BLaER1 (cell line): ENCODE measurements around the gene RAB44.

ENCODE experiments used
- H3K27ac ChIP-seq: shearing (Covaris generic); formaldehyde crosslinking; 2 replicates; pipeline ENCODE4 v1.8.1; 2022
- H3K27me3 ChIP-seq: shearing (Covaris generic); formaldehyde crosslinking; 2 replicates; pipeline ENCODE4 v1.8.1; 2022
- H3K36me3 ChIP-seq: shearing (Covaris generic); formaldehyde crosslinking; 2 replicates; pipeline ENCODE4 v1.8.1; 2022
- H3K4me1 ChIP-seq: shearing (Covaris generic); formaldehyde crosslinking; 2 replicates; pipeline ENCODE4 v1.8.1; 2022
- H3K4me2 ChIP-seq: shearing (Covaris generic); formaldehyde crosslinking; 2 replicates; pipeline ENCODE4 v1.8.1; 2022
- H3K4me3 ChIP-seq: shearing (Covaris generic); formaldehyde crosslinking; 2 replicates; pipeline ENCODE4 v1.8.1; 2022
- H3K9ac ChIP-seq: shearing (Covaris generic); formaldehyde crosslinking; 2 replicates; pipeline ENCODE4 v1.8.1; 2022
- H3K9me3 ChIP-seq: shearing (Covaris generic); formaldehyde crosslinking; 2 replicates; pipeline ENCODE4 v1.8.1; 2022
- H4K20me1 ChIP-seq: shearing (Covaris generic); formaldehyde crosslinking; 2 replicates; pipeline ENCODE4 v1.8.1; 2022
- Cebpa-rat ChIP-seq: shearing (Covaris generic); IDR thresholded peaks from 2 replicates; pipeline ENCODE4 v1.8.1; 2022

RAB44 gene

DNA sequence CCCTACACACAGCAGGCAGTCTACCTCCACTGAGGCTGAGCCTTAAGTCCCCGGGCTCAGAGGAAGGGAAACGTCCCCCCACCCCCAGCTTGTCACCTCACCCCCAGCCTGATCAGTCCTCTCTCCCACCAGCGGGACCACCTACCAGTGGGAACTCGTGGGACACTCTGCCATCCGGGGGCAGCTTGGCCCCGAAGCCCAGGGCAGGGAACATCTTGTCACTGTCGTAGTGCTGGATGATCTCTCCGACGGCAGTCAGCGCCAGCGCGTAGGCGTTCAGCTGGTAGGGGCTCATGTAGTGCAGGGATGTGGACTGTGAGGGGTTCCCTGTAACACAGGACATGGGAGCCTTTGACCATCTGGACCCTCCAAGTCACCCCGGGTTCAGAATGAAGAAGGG lies 48.6 kb downstream of the RAB44 start:
- H3K27me3 ChIP-seq: no peaks in the 10 kb centered on the region
- peaks cover 60% of the 10 kb centered on the region for H3K4me1 ChIP-seq

DNA sequence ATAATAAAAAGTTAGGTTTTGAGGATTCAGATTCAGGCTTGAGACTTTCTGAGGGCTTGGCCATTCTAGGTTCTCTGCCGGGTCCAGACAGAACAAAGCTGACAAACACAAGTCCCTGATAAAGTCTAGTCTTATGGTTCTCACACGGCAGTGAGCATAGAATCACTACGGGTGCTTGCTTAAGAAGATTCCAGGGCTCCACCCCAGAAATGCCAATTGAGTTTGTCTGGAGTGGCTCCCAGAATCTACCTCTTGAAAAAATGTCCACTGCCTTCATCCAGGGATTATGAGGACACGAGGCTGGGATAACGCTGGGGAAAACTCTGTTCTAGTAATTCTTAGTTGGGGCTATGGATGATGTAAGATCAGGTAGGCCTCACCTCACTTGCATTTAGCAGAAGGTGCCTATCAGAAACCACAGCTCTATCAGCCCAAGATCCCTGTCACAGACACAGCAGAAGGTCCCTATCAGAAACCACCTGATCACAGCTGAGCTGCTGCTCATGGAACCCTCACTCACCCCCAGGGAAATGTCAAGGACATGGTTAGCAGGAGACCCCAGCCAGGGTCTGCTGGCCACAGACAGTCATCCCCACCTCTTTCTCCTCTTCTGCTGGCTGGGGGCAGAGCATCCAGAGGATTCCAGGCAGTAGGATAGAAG lies 52.3 kb downstream of the RAB44 start:
- Histone ChIP-seq H3K4me2 (no peak overlapping the region), H3K27ac (no peak overlapping the region), H3K27me3 (no peaks in the 10 kb centered on the region), H3K9me3 (peaks cover 32% of the 10 kb centered on the region), H3K4me1 (peaks cover 58% of the 10 kb centered on the region), H4K20me1 (no peaks in the 10 kb centered on the region), H3K4me3 (no peak overlapping the region), H3K9ac (no peak overlapping the region), H3K36me3 (no peaks in the 10 kb centered on the region)
- no peak for TF ChIP-seq Cebpa-rat

More for the DNA sequence above, 48.6 kb downstream of the RAB44 start:
- no peak for TF ChIP-seq Cebpa-rat
- H3K36me3 ChIP-seq: no peaks in the 10 kb centered on the region
- no peaks in the 10 kb centered on the region for H4K20me1 ChIP-seq
- peak overlapping the region; percentile 56; the same call in 1 of the 2 replicates for H3K27ac ChIP-seq
- no peak overlapping the region for H3K9ac ChIP-seq
- no peak overlapping the region for H3K4me3 ChIP-seq
- peaks cover 32% of the 10 kb centered on the region for H3K9me3 ChIP-seq
- no peak overlapping the region for H3K4me2 ChIP-seq

DNA sequence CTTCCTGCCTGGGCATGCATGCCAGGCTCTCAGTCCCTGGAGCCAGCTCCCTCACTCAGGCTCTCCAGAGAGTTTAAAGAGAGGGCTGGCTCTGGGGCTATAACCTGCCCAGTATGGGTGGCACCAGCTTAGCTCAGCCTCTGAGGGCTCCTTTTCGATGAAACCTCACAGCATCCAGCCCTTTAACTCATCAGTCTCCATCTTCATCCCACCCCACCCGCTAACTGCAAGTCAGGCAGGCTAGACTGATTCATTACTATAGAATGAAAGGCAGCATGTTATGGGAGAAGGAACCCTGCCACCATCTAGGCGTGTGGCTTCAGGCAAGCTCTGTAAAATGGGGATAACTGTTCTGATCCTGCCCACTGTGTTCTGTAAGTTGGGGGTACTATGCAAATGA lies 53.5 kb downstream of the RAB44 start:
- no peak overlapping the region for H3K4me3 ChIP-seq
- H3K27ac ChIP-seq: no peak overlapping the region
- peaks cover 32% of the 10 kb centered on the region for H3K9me3 ChIP-seq
- no peak for TF ChIP-seq Cebpa-rat
- H4K20me1 ChIP-seq: no peaks in the 10 kb centered on the region
- H3K4me1 ChIP-seq: peaks cover 58% of the 10 kb centered on the region
- H3K27me3 ChIP-seq: no peaks in the 10 kb centered on the region
- no peaks in the 10 kb centered on the region for H3K36me3 ChIP-seq
- H3K4me2 ChIP-seq: no peak overlapping the region
- H3K9ac ChIP-seq: no peak overlapping the region

DNA sequence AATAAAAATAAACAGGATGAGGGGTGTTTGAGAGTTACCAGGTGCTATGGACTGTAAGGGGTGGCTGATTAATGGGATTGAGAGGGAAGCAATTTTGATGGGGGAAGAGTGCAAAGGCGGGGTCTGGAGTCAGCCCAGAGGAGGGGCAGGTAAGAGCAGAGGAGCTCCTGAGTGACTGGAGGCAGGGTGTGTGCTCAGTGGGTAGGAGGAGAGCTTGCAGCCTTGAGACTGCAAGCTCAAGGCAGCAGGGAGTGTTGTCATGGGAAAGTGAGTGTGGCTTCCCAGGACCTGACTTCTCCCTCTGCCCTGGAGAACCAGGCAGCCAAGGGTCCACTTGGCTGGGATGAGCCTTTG lies 54.2 kb downstream of the RAB44 start:
- Histone ChIP-seq H3K9ac (no peak overlapping the region), H3K4me1 (peaks cover 62% of the 10 kb centered on the region), H3K9me3 (peaks cover 32% of the 10 kb centered on the region), H3K36me3 (no peaks in the 10 kb centered on the region), H3K27ac (peak overlapping the region; percentile 28), H4K20me1 (no peaks in the 10 kb centered on the region), H3K4me3 (no peak overlapping the region), H3K4me2 (peak overlapping the region; percentile 67), H3K27me3 (no peaks in the 10 kb centered on the region)
- no peak for TF ChIP-seq Cebpa-rat

DNA sequence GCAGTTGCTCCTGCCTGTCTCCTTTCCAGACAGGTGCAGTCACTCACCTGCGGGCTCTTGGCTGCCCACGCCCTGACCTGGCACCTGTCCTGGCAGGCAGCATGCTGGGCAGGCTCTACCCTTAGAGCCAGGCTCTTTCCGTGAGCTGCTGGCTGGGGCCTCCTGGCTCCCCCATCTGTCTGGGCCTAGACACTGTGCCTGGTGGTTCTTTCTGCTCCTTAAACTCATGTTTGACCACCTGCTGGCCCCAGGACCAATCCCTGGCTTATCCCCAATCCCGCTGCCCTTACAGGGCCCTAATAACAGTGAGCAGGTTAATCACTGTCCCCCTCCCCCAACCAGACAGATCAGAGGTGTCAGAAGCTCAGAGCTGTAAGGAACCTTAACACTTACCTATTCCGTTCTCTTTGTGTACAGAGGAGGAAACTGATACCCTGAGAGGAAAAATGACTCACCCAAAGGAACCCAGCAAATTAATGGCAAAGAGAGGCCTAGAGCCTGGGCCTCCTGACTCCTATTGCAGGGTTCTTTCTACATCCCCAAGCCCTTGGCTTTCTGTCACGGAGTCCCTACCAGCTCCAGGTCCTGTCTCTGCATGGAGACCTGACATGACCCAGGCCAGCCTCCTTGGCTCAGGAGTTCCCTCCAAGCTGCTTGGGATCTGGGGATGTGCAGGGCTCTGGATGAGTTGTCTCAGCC lies 54.7 kb downstream of the RAB44 start:
- TF ChIP-seq Cebpa-rat: no peak
- no peak overlapping the region for H3K4me3 ChIP-seq
- H4K20me1 ChIP-seq: no peaks in the 10 kb centered on the region
- H3K9ac ChIP-seq: 0 out of 2 replicates have a peak overlapping the region, but pooled peaks have one; percentile 2
- H3K27me3 ChIP-seq: no peaks in the 10 kb centered on the region
- no peaks in the 10 kb centered on the region for H3K36me3 ChIP-seq
- peaks cover 67% of the 10 kb centered on the region for H3K4me1 ChIP-seq
- peak overlapping the region; percentile 67 for H3K4me2 ChIP-seq
- H3K27ac ChIP-seq: peak overlapping the region; percentile 56
- peaks cover 32% of the 10 kb centered on the region for H3K9me3 ChIP-seq

DNA sequence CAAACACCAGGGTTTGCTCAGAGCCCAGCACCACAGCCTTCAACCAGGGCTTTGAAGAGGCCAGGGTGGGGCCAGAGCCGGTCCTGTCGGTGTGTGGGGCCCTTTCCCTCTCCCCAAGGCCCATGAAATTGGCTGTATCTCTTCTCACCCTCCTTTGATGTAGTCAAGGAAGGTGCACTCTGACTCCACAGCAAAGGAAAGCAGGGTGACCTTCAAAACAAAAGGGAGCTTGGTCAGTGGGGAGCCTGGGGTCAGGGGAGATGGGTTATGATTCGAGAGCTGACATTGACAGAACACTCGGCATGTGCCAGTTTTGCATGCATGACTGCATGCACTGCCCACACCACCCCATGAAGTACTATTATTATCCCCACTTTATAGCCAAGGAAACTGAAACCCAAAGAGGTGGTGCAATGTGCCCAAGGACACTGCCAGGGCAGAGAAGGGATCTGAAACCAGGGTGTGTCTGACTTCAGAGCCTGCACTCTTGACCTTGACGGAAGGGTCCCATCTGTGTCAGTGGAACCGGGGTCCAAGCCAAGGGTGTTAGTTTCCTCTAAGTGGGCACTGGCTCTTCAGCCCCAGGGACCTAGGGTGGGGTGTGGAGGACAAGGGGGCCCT lies 55.4 kb downstream of the RAB44 start:
- H3K4me1 ChIP-seq: peaks cover 74% of the 10 kb centered on the region
- H3K27me3 ChIP-seq: no peaks in the 10 kb centered on the region
- no peaks in the 10 kb centered on the region for H3K36me3 ChIP-seq
- TF ChIP-seq Cebpa-rat: no peak
- no peaks in the 10 kb centered on the region for H4K20me1 ChIP-seq
- peak overlapping the region; percentile 57 for H3K9ac ChIP-seq
- H3K4me2 ChIP-seq: peak overlapping the region; percentile 67
- peaks cover 30% of the 10 kb centered on the region for H3K9me3 ChIP-seq
- peak overlapping the region; percentile 56 for H3K27ac ChIP-seq
- no peak overlapping the region for H3K4me3 ChIP-seq

DNA sequence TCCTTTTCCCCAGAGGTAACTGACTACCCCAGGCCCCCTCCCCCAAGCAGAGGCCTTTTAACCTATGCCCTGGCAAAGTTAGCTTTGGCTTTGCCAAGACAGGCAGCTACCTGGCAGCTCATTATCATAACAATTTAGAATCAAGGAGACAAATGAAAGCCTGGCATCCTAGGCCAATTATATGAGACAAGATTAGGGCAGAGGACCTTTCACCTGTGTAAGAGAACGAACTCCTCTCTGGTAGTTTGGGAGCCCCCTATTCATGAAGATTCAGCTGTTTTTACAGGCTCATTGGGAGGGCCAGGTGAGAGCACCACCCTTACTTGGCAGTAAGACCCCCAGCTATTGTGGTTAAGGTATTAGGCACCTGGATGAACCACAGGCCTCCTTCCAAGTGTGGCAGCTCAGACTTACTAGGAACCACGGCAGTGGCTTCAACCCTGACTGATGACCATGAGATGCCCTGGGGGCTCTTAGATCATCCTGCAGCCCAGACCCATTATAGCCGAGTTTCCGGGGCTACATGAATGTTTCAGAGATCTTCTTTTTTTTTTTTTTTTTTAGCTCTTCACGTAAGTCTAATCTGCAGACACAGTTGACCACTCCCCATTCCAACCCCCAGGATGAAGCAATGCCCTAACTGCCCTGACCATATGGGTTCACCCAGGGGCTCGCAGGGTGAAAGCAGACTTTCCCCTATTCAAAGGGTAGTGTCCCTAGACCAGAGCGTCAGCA lies 56.2 kb downstream of the RAB44 start:
- Histone ChIP-seq H3K36me3 (no peaks in the 10 kb centered on the region), H3K9me3 (peaks cover 22% of the 10 kb centered on the region), H3K4me2 (peak overlapping the region; percentile 67), H3K4me3 (no peak overlapping the region), H3K9ac (peak overlapping the region; percentile 57), H3K27me3 (no peaks in the 10 kb centered on the region), H3K4me1 (peaks cover 76% of the 10 kb centered on the region), H3K27ac (peak overlapping the region; percentile 56), H4K20me1 (no peaks in the 10 kb centered on the region)
- no peak for TF ChIP-seq Cebpa-rat

DNA sequence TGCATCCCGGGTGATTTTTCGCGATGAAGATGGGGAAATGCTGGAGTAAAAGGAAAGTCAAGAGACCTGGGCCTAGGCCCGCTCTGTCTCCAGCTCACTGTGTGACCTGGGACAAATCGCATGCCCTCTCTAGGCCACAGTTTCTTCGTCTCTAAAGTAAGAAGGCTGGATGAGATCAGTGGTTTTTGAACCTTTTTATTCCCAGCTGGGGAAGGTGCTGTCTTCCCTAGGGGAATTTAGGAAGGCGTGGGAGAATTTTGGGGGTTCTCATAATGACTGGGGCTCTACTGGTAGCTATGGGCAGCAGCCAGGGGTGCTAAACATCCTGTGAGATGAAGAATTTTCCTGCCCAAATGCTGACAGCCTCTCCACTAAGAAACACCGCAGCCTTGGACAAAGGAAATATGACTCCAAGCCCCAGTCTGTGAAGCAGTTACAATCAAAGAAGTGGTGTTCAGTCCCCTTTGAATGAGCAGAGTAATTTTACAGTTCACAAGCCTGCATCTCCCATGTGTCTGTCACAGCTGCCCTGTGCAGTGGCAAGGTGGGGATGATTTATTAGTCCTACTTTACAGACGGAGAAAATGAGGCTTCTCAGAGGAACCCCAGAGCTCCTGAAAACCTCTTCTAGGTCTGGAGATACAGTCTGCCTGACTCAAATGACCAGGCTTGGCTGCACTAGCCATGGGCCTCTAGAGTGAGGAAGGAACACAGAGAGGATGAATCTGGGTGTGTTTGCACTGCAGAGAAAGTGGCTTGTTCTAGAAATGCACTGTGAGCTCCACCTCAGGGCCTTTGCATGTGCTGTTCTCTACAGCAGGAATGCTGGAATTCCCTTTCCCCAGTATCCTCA lies 57.2 kb downstream of the RAB44 start:
- Histone ChIP-seq H3K9ac (no peak overlapping the region), H3K4me2 (peak overlapping the region; percentile 67), H3K4me3 (no peak overlapping the region)

More for the DNA sequence above, 57.2 kb downstream of the RAB44 start:
- Histone ChIP-seq H3K27me3 (no peaks in the 10 kb centered on the region), H3K36me3 (no peaks in the 10 kb centered on the region), H3K27ac (0 out of 2 replicates have a peak overlapping the region, but pooled peaks have one; percentile 10), H3K9me3 (peaks cover 12% of the 10 kb centered on the region; the same call in 1 of the 2 replicates), H3K4me1 (peaks cover 80% of the 10 kb centered on the region), H4K20me1 (no peaks in the 10 kb centered on the region)
- TF ChIP-seq Cebpa-rat: no peak
